ENCODE measurements around the gene PCGF3.

Gene PCGF3

GRCh38 chr4:762211-763190 is 56.9 kb downstream of the PCGF3 start (continued):
- TF ChIP-seq RARB (CRISPR knock-in tag; IDR thresholded peaks at IDR 0.05) (no peak), CREB5 (CRISPR knock-in tag; IDR thresholded peaks at IDR 0.05; ENCODE audit: low read depth) (no peak), GLIS3 (CRISPR knock-in tag; IDR thresholded peaks at IDR 0.05) (no peak), BACH2 (CRISPR knock-in tag; IDR thresholded peaks at IDR 0.05; ENCODE audit: borderline replicate concordance) (no peak), OSR1 (CRISPR knock-in tag; IDR thresholded peaks at IDR 0.05) (no peak)
- TF ChIP-seq, protein P1, sequence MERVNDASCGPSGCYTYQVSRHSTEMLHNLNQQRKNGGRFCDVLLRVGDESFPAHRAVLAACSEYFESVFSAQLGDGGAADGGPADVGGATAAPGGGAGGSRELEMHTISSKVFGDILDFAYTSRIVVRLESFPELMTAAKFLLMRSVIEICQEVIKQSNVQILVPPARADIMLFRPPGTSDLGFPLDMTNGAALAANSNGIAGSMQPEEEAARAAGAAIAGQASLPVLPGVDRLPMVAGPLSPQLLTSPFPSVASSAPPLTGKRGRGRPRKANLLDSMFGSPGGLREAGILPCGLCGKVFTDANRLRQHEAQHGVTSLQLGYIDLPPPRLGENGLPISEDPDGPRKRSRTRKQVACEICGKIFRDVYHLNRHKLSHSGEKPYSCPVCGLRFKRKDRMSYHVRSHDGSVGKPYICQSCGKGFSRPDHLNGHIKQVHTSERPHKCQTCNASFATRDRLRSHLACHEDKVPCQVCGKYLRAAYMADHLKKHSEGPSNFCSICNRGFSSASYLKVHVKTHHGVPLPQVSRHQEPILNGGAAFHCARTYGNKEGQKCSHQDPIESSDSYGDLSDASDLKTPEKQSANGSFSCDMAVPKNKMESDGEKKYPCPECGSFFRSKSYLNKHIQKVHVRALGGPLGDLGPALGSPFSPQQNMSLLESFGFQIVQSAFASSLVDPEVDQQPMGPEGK (CRISPR knock-in tag; IDR thresholded peaks at IDR 0.05; ENCODE audit: borderline replicate concordance), result no peak

- ATAC-seq, result no peak
- TF ChIP-seq ZNF8 (CRISPR knock-in tag; IDR thresholded peaks at IDR 0.05), result no peak
- TF ChIP-seq, protein P2, sequence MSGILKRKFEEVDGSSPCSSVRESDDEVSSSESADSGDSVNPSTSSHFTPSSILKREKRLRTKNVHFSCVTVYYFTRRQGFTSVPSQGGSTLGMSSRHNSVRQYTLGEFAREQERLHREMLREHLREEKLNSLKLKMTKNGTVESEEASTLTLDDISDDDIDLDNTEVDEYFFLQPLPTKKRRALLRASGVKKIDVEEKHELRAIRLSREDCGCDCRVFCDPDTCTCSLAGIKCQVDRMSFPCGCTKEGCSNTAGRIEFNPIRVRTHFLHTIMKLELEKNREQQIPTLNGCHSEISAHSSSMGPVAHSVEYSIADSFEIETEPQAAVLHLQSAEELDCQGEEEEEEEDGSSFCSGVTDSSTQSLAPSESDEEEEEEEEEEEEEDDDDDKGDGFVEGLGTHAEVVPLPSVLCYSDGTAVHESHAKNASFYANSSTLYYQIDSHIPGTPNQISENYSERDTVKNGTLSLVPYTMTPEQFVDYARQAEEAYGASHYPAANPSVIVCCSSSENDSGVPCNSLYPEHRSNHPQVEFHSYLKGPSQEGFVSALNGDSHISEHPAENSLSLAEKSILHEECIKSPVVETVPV (CRISPR knock-in tag; IDR thresholded peaks at IDR 0.05), result no peak
- no peak for TF ChIP-seq CREB5 (CRISPR knock-in tag; IDR thresholded peaks at IDR 0.05; ENCODE audit: low read depth)
- TF ChIP-seq RARB (CRISPR knock-in tag; IDR thresholded peaks at IDR 0.05), result no peak
- no peak for TF ChIP-seq ZC3H10 (CRISPR knock-in tag; IDR thresholded peaks at IDR 0.05)
- no peak for TF ChIP-seq ARNTL (CRISPR knock-in tag; IDR thresholded peaks at IDR 0.05; ENCODE audit: borderline replicate concordance, low read depth)
- no peak for TF ChIP-seq ESRRG (CRISPR knock-in tag; IDR thresholded peaks at IDR 0.05)
- no peak for TF ChIP-seq PPARA (CRISPR knock-in tag; IDR thresholded peaks at IDR 0.05; ENCODE audit: borderline replicate concordance)
- TF ChIP-seq ZFP30 (CRISPR knock-in tag; IDR thresholded peaks at IDR 0.05), result no peak
- TF ChIP-seq ZNF70 (CRISPR knock-in tag; IDR thresholded peaks at IDR 0.05), result no peak
- TF ChIP-seq SNAI2 (CRISPR knock-in tag; IDR thresholded peaks at IDR 0.05), result no peak
- TF ChIP-seq TCF4 (CRISPR knock-in tag; IDR thresholded peaks at IDR 0.05; ENCODE audit: borderline replicate concordance), result no peak
- no peak for TF ChIP-seq BACH2 (CRISPR knock-in tag; IDR thresholded peaks at IDR 0.05; ENCODE audit: borderline replicate concordance)
- TF ChIP-seq, protein P3, sequence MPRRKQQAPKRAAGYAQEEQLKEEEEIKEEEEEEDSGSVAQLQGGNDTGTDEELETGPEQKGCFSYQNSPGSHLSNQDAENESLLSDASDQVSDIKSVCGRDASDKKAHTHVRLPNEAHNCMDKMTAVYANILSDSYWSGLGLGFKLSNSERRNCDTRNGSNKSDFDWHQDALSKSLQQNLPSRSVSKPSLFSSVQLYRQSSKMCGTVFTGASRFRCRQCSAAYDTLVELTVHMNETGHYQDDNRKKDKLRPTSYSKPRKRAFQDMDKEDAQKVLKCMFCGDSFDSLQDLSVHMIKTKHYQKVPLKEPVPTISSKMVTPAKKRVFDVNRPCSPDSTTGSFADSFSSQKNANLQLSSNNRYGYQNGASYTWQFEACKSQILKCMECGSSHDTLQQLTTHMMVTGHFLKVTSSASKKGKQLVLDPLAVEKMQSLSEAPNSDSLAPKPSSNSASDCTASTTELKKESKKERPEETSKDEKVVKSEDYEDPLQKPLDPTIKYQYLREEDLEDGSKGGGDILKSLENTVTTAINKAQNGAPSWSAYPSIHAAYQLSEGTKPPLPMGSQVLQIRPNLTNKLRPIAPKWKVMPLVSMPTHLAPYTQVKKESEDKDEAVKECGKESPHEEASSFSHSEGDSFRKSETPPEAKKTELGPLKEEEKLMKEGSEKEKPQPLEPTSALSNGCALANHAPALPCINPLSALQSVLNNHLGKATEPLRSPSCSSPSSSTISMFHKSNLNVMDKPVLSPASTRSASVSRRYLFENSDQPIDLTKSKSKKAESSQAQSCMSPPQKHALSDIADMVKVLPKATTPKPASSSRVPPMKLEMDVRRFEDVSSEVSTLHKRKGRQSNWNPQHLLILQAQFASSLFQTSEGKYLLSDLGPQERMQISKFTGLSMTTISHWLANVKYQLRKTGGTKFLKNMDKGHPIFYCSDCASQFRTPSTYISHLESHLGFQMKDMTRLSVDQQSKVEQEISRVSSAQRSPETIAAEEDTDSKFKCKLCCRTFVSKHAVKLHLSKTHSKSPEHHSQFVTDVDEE (CRISPR knock-in tag; IDR thresholded peaks at IDR 0.05), result no peak
- TF ChIP-seq GLIS3 (CRISPR knock-in tag; IDR thresholded peaks at IDR 0.05), result no peak
- TF ChIP-seq ZFP3 (CRISPR knock-in tag; IDR thresholded peaks at IDR 0.05), result no peak
- TF ChIP-seq CSDC2 (CRISPR knock-in tag; IDR thresholded peaks at IDR 0.05), result no peak
- TF ChIP-seq, protein P4, sequence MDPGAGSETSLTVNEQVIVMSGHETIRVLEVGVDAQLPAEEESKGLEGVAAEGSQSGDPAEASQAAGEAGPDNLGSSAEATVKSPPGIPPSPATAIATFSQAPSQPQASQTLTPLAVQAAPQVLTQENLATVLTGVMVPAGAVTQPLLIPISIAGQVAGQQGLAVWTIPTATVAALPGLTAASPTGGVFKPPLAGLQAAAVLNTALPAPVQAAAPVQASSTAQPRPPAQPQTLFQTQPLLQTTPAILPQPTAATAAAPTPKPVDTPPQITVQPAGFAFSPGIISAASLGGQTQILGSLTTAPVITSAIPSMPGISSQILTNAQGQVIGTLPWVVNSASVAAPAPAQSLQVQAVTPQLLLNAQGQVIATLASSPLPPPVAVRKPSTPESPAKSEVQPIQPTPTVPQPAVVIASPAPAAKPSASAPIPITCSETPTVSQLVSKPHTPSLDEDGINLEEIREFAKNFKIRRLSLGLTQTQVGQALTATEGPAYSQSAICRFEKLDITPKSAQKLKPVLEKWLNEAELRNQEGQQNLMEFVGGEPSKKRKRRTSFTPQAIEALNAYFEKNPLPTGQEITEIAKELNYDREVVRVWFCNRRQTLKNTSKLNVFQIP (CRISPR knock-in tag; IDR thresholded peaks at IDR 0.05; ENCODE audit: borderline replicate concordance, low read depth), result no peak
- no peak for TF ChIP-seq ZNF565 (CRISPR knock-in tag; conservative IDR thresholded peaks at IDR 0.05; ENCODE audit: low read depth)
Measured at GRCh38 chr4:763191-763810, 57.7 kb downstream of the PCGF3 start.

Data from SK-N-SH treated with all-trans-retinoic acid at 6 μM for 48 hours (cell line).